Stimulated activated CD8-positive, alpha-beta memory T cell treated with anti-CD3 and anti-CD28 coated beads, Interleukin-7, amount 100 ng/mL, for 24 hours (primary cell): ENCODE results near the gene LSP1.

Source experiments
- DNase-seq: peaks from one replicate; pipeline ENCODE4 v3.0.0-alpha.2; 2020; ENCODE audit warnings: low read depth

LSP1 gene

GRCh38 chr11:1837171-1838076, 15.5 kb upstream of the LSP1 start:
- DNase-seq = peak; percentile 73

- DNase-seq = no peak
Observed at GRCh38 chr11:1838077-1838425, 14.8 kb upstream of the LSP1 start.

GRCh38 chr11:1838426-1839144, 14.3 kb upstream of the LSP1 start, which contains the start of gene TNNI2:
TSS of gene TNNI2 (plus strand) at chr11:1838981. CDS start at chr11:1839697, 716 bp downstream.
- no peak for DNase-seq

GRCh38 chr11:1839204-1839923, 13.5 kb upstream of the LSP1 start:
- no peak for DNase-seq

- no peak for DNase-seq
Observed at GRCh38 chr11:1839924-1840779, 12.7 kb upstream of the LSP1 start.

GRCh38 chr11:1840780-1841480, 12.0 kb upstream of the LSP1 start:
- no peak for DNase-seq

- no peak for DNase-seq
Observed at GRCh38 chr11:1841511-1842148, 11.3 kb upstream of the LSP1 start.

- DNase-seq = no peak
Observed at GRCh38 chr11:1842149-1843097, 10.5 kb upstream of the LSP1 start.

GRCh38 chr11:1843098-1843473, 9.8 kb upstream of the LSP1 start:
- DNase-seq = no peak

- no peak for DNase-seq
Observed at GRCh38 chr11:1843796-1844195, 9.1 kb upstream of the LSP1 start.

- no peak for DNase-seq
Observed at GRCh38 chr11:1844221-1845094, 8.4 kb upstream of the LSP1 start.

- DNase-seq = no peak
Observed at GRCh38 chr11:1845095-1845429, 7.8 kb upstream of the LSP1 start.

- no peak for DNase-seq
Observed at GRCh38 chr11:1845561-1846452, 7.1 kb upstream of the LSP1 start.

GRCh38 chr11:1846453-1846932, 6.4 kb upstream of the LSP1 start:
- DNase-seq = no peak

GRCh38 chr11:1847006-1847735, 5.7 kb upstream of the LSP1 start:
- DNase-seq = no peak

GRCh38 chr11:1847926-1848639, 4.8 kb upstream of the LSP1 start:
- no peak for DNase-seq
